SK-N-SH (cell line): Measurements from ENCODE around the gene TULP4. TPM values are rescaled to one million over a fixed set of nuclear protein-coding genes. Genes with fewer than 3 reads are reported as not detected.

Experiments used
- CTCF ChIA-PET: fragments of 300-600, 350-600 bp; formaldehyde crosslinking; extraction: SDS; loops from one replicate; lab custom pipeline; 2021; lab: Yijun Ruan, JAX
- POLR2A ChIA-PET: fragments of 350-600 bp; sonication (Branson Sonifier 250); formaldehyde crosslinking; extraction: SDS; loops from one replicate; lab custom pipeline; 2020; ENCODE audit warnings: antibody characterized with exemption, inconsistent platforms; lab: Yijun Ruan, JAX
- DNase-seq: peaks from one replicate; pipeline ENCODE4 v3.0.0; 2012
- H2AFZ ChIP-seq: fragments of 200-600 bp; sonication (generic); 2 replicates; pipeline ENCODE4 v1.8.1; 2016; ENCODE audit warnings: antibody characterized with exemption, mild to moderate bottlenecking, low read depth
- H3F3A ChIP-seq: fragments of 200-600 bp; sonication (generic); replicated peaks from 2 replicates; pipeline ENCODE3; 2016; ENCODE audit warnings: antibody characterized with exemption, mild to moderate bottlenecking; ENCODE audit not compliant: insufficient read depth
- H3K27ac ChIP-seq, 2 experiments: fragments of 200-500 bp in 1 of 2; fragments of 200-600 bp in 1 of 2; sonication (Bioruptor generic) in 1 of 2; sonication (generic), shearing (Covaris generic) in 1 of 2; 2 replicates each; pipeline versions ENCODE4 v1.5.1 to v1.6.1; 2014 to 2016; ENCODE audit warnings: low read depth in 2 of 2, inconsistent platforms in 1 of 2, low read length in 1 of 2, mild to moderate bottlenecking in 1 of 2, mixed read lengths in 1 of 2
- H3K27me3 ChIP-seq: fragments of 200-600 bp; sonication (generic), shearing (Covaris generic); 2 replicates; pipeline ENCODE4 v1.6.1; 2016; ENCODE audit warnings: mixed run types; ENCODE audit not compliant: insufficient read depth
- H3K36me3 ChIP-seq, 2 experiments: fragments of 200-500 bp in 1 of 2; fragments of 200-600 bp in 1 of 2; sonication (Bioruptor generic) in 1 of 2; sonication (generic) in 1 of 2; replicated peaks in 1 of 2; 2 replicates each; pipeline versions ENCODE3 to v1.5.1; 2014 to 2016; ENCODE audit warnings: low read length in 1 of 2, mild to moderate bottlenecking in 1 of 2; ENCODE audit not compliant: insufficient read depth in 2 of 2, control insufficient read depth in 1 of 2
- H3K4me1 ChIP-seq, 2 experiments: fragments of 200-500 bp in 1 of 2; fragments of 200-600 bp in 1 of 2; sonication (Bioruptor generic) in 1 of 2; sonication (generic), shearing (Covaris generic) in 1 of 2; 2 replicates each; pipeline versions ENCODE4 v1.5.1 to v1.6.1; 2014 to 2016; ENCODE audit warnings: low read depth in 1 of 2, low read length in 1 of 2, mixed run types in 1 of 2; ENCODE audit not compliant: insufficient read depth in 2 of 2, control insufficient read depth in 1 of 2
- H3K4me2 ChIP-seq: fragments of 200-600 bp; sonication (generic), shearing (Covaris generic); 2 replicates; pipeline ENCODE4 v1.6.1; 2017; ENCODE audit warnings: mixed run types
- H3K4me3 ChIP-seq, 2 experiments: fragments of 200-500 bp in 1 of 2; fragments of 200-600 bp in 1 of 2; sonication (Bioruptor generic) in 1 of 2; sonication (generic), shearing (Covaris generic) in 1 of 2; 2 replicates each; pipeline versions ENCODE4 v1.5.1 to v1.8.1; 2014 to 2016; ENCODE audit warnings: low read depth in 2 of 2, inconsistent platforms in 1 of 2, low read length in 1 of 2, mild to moderate bottlenecking in 1 of 2, mixed read lengths in 1 of 2, moderate library complexity in 1 of 2
- H3K79me2 ChIP-seq: fragments of 200-600 bp; sonication (generic); 2 replicates; pipeline ENCODE4 v1.8.1; 2017; ENCODE audit warnings: mild to moderate bottlenecking; ENCODE audit not compliant: insufficient read depth
- H3K9ac ChIP-seq: fragments of 200-600 bp; sonication (generic); 2 replicates; pipeline ENCODE4 v1.6.1; 2017; ENCODE audit warnings: mixed run types
- H3K9me2 ChIP-seq: fragments of 200-600 bp; sonication (generic); 2 replicates; pipeline ENCODE4 v1.6.1; 2017; ENCODE audit warnings: mixed run types
- H3K9me3 ChIP-seq: fragments of 200-600 bp; sonication (generic); 2 replicates; pipeline ENCODE4 v1.6.1; 2017; ENCODE audit warnings: mixed run types, mild to moderate bottlenecking, moderate library complexity
- H4K20me1 ChIP-seq: fragments of 200-600 bp; sonication (generic); 2 replicates; pipeline ENCODE4 v1.6.1; 2017; ENCODE audit warnings: mild to moderate bottlenecking, mixed run types; ENCODE audit not compliant: insufficient read depth
- CHD2 ChIP-seq: fragments of 150-350 bp; IDR thresholded peaks from 2 replicates; pipeline ENCODE4 v1.6.1; 2018; ENCODE audit warnings: low read length; ENCODE audit not compliant: partially characterized antibody
- CTCF ChIP-seq: fragments of 200-600 bp; sonication (generic); IDR thresholded peaks from 2 replicates; pipeline ENCODE4 v1.6.1; 2017; ENCODE audit warnings: antibody characterized with exemption, mild to moderate bottlenecking, moderate library complexity
- ELF1 ChIP-seq: IDR thresholded peaks from 2 replicates; pipeline ENCODE4 v1.4.0; 2012
- EP300 ChIP-seq, 2 experiments: IDR thresholded peaks; 2 replicates each; pipeline versions ENCODE4 v1.4.0 to v1.6.1; 2012; ENCODE audit warnings: borderline replicate concordance in 1 of 2, low read depth in 1 of 2, low read length in 1 of 2
- IRF3 ChIP-seq: fragments of 150-350 bp; IDR thresholded peaks from 2 replicates; pipeline ENCODE4 v1.6.1; 2016; ENCODE audit warnings: mild to moderate bottlenecking, low read depth, low read length
- JUND ChIP-seq: IDR thresholded peaks from 2 replicates; pipeline ENCODE4 v1.4.0; 2012
- MAX ChIP-seq: IDR thresholded peaks from 2 replicates; pipeline ENCODE4 v1.4.0; 2012; ENCODE audit warnings: low read depth
- MEF2A ChIP-seq: IDR thresholded peaks from 2 replicates; pipeline ENCODE4 v1.4.0; 2012; ENCODE audit warnings: low read depth, borderline replicate concordance
- NRF1 ChIP-seq: IDR thresholded peaks from 2 replicates; pipeline ENCODE4 v1.6.1; 2012; ENCODE audit warnings: low read depth, mild to moderate bottlenecking, low read length
- POLR2AphosphoS5 ChIP-seq: IDR thresholded peaks from 2 replicates; pipeline ENCODE4 v1.6.1; 2012; ENCODE audit warnings: low read depth, low read length
- RFX5 ChIP-seq: IDR thresholded peaks from 2 replicates; pipeline ENCODE4 v1.6.1; 2012; ENCODE audit warnings: mild to moderate bottlenecking, improper control_type of control experiment, low read length
- SMC3 ChIP-seq: IDR thresholded peaks from 2 replicates; pipeline ENCODE4 v1.6.1; 2012; ENCODE audit warnings: low read depth, low read length, improper control_type of control experiment
- TCF12 ChIP-seq: IDR thresholded peaks from 2 replicates; pipeline ENCODE4 v1.4.0; 2012
- TEAD4 ChIP-seq: IDR thresholded peaks from 2 replicates; pipeline ENCODE4 v1.4.0; 2012; ENCODE audit warnings: mild to moderate bottlenecking, borderline replicate concordance; ENCODE audit not compliant: insufficient read depth
- USF1 ChIP-seq: IDR thresholded peaks from 2 replicates; pipeline ENCODE4 v1.4.0; 2012; ENCODE audit warnings: low read depth, borderline replicate concordance
- WGBS: methylation state at CpG from one replicate; pipeline ENCODE4 v1.1.6; 2017; ENCODE audit warnings: low lambda C conversion rate; 5-methylcytosine and 5-hydroxymethylcytosine counted together
- polyA plus RNA-seq, 3 experiments: library from polyadenylated mRNA; depleted of rRNA; stranded (reverse); fragments of >200 nt; gene quantifications; 2 replicates each; pipeline ENCODE4 v1.2.3, GENCODE V29; 2012

TULP4 gene
- polyA plus RNA-seq, 1 of the 3 experiments (the other 2 are of a cell fraction): 5.9 TPM

- WGBS: 77% methylated on average over 1 of the region's 1 CpG
- ChIA-PET POLR2A (no interaction called here), CTCF (interaction anchor here (1.0 kb wide), 1 partner anchor 65 kb away, joined by 3 read pairs; no protein-coding TSS in a partner anchor)
- no peak overlapping the region for H3K4me3 ChIP-seq
- H3K79me2 ChIP-seq: peaks cover 64% of the 10 kb centered on the region
- H3K9me3 ChIP-seq: peaks cover 4% of the 10 kb centered on the region; the same call in 1 of the 2 replicates
- peaks cover 22 to 26% of the 10 kb centered on the region in 2 experiments for H3K36me3 ChIP-seq
- peaks cover 31% of the 10 kb centered on the region for H3F3A ChIP-seq
- TF ChIP-seq TCF12: peak; percentile 19; the same call in 1 of the 2 replicates
- no peak for TF ChIP-seq USF1
- TF ChIP-seq CTCF: no peak
- TF ChIP-seq IRF3: no peak
- no peak for TF ChIP-seq MAX
- TF ChIP-seq MEF2A: peak; percentile 72
- no peak for TF ChIP-seq JUND
- H3K4me2 ChIP-seq: peak overlapping the region; percentile 40
- peak overlapping the region in 1 of 2 experiments; percentile 94; a peak in 2 of 4 replicates for H3K27ac ChIP-seq
- no peaks in the 10 kb centered on the region for H3K27me3 ChIP-seq
- H3K9me2 ChIP-seq: no peaks in the 10 kb centered on the region
- peak overlapping the region; percentile 23; the same call in 1 of the 2 replicates for H3K9ac ChIP-seq
- peaks cover 8 to 32% of the 10 kb centered on the region in 2 experiments for H3K4me1 ChIP-seq
- H4K20me1 ChIP-seq: no peaks in the 10 kb centered on the region
- no peak overlapping the region for H2AFZ ChIP-seq
- DNase-seq: no peak
Measured at GRCh38 chr6:158286413-158286812, 25.9 kb upstream of the TULP4 start.

- H4K20me1 ChIP-seq: no peaks in the 10 kb centered on the region
- WGBS: over 99% methylated on average over 4 of the region's 4 CpGs
- H2AFZ ChIP-seq: no peak overlapping the region
- peaks cover 31% of the 10 kb centered on the region for H3F3A ChIP-seq
- CTCF ChIA-PET: interaction anchor here (1.0 kb wide), 1 partner anchor 66 kb away, joined by 3 read pairs; no protein-coding TSS in a partner anchor
- peaks cover 25 to 27% of the 10 kb centered on the region in 2 experiments for H3K36me3 ChIP-seq
- H3K9me3 ChIP-seq: peaks cover 7% of the 10 kb centered on the region; the same call in 1 of the 2 replicates
- peak overlapping the region; percentile 40; the same call in 1 of the 2 replicates for H3K4me2 ChIP-seq
- no peak for DNase-seq
- no peaks in the 10 kb centered on the region for H3K27me3 ChIP-seq
- 0 out of 2 replicates have a peak overlapping the region, but pooled peaks have one; percentile 23 for H3K9ac ChIP-seq
- H3K9me2 ChIP-seq: no peaks in the 10 kb centered on the region
- no peak overlapping the region for H3K4me3 ChIP-seq
- POLR2A ChIA-PET: no interaction called here
- peaks cover 64% of the 10 kb centered on the region for H3K79me2 ChIP-seq
- peaks cover 8 to 32% of the 10 kb centered on the region in 2 experiments for H3K4me1 ChIP-seq
- H3K27ac ChIP-seq: peak overlapping the region in 1 of 2 experiments; percentile 94; a peak in 3 of 4 replicates
- TF ChIP-seq NRF1 (no peak), TEAD4 (no peak), IRF3 (no peak), CHD2 (no peak), POLR2AphosphoS5 (no peak), CTCF (no peak), RFX5 (no peak), SMC3 (no peak), EP300 (IDR thresholded peaks at IDR 0.05; ENCODE audit: borderline replicate concordance in 1 of 2, low read depth in 1 of 2, low read length in 1 of 2) (no peak), ELF1 (no peak)
Measured at GRCh38 chr6:158287047-158287446, 25.2 kb upstream of the TULP4 start.
